A673 (cell line): ENCODE results near the gene EIF4ENIF1.

Source experiments
- CTCF ChIP-seq: fragments of 300-800, 200-600 bp; sonication (generic); conservative IDR thresholded peaks from 2 replicates; pipeline ENCODE4 v1.5.1; 2017; ENCODE audit warnings: low read depth, mild to moderate bottlenecking, antibody characterized with exemption, low read length, moderate library complexity, mixed read lengths
- EZH2 ChIP-seq: fragments of 200-600 bp; sonication (generic); IDR thresholded peaks from 2 replicates; pipeline ENCODE4 v1.6.1; 2017; ENCODE audit warnings: borderline replicate concordance, low read depth, mild to moderate bottlenecking, mixed read lengths, antibody characterized with exemption, low read length; ENCODE audit not compliant: poor library complexity, severe bottlenecking

- TF ChIP-seq CTCF (no peak), EZH2 (no peak)
Measured at GRCh38 chr22:31443516-31443915, 46.1 kb downstream of the EIF4ENIF1 start.
